Colonic mucosa (tissue), 4 donors: ENCODE data around the gene P2RY2. TPM values are rescaled to one million over a fixed set of nuclear protein-coding genes. Genes with fewer than 3 reads are reported as not detected.

ENCODE experiments used
- DNase-seq: peaks from one replicate; pipeline ENCODE4 v3.0.0-alpha.2; 2020
- H3K27ac ChIP-seq: fragments of 200-600 bp; one replicate; pipeline ENCODE4 v1.8.0; 2021
- H3K27me3 ChIP-seq: fragments of 200-600 bp; one replicate; pipeline ENCODE4 v1.8.0; 2021
- H3K36me3 ChIP-seq: fragments of 200-600 bp; one replicate; pipeline ENCODE4 v1.8.0; 2021
- H3K4me1 ChIP-seq: fragments of 200-600 bp; one replicate; pipeline ENCODE4 v1.8.0; 2021; ENCODE audit warnings: mild to moderate bottlenecking
- H3K4me3 ChIP-seq: fragments of 200-600 bp; one replicate; pipeline ENCODE4 v1.8.0; 2021
- H3K9ac ChIP-seq, 2 donors: one replicate each; pipeline ENCODE4 v1.7.0; 2013; ENCODE audit warnings: control low read depth in 2 of 2, low read depth in 2 of 2, low read length in 2 of 2
- H3K9me3 ChIP-seq: fragments of 200-600 bp; one replicate; pipeline ENCODE4 v1.8.0; 2021
- CTCF ChIP-seq: fragments of 200-600 bp; IDR thresholded peaks from one replicate; pipeline ENCODE4 v1.8.0; 2022; ENCODE audit warnings: antibody characterized with exemption, mild to moderate bottlenecking
- intact Hi-C: fragments of 100-400 bp; cut with DNase I; formaldehyde crosslinking; loops from one replicate; pipeline ENCODE4 v1.14.1; 2022
- total RNA-seq, 2 donors: library from RNA; stranded (reverse); fragmentation: NEBNext Ultra II Directional in 1 of 2; extraction: Animal tissue kit (Norgen Biotek cat#: 25700) in 1 of 2; gene quantifications; one replicate each; pipeline ENCODE4 v1.2.1, GENCODE V29; 2021
- donor health status: healthy.
- donor health status: DM: no; HTN: no; CAD: no.
- donor health status: DM: no; HTN: no; CAD: no.

Gene P2RY2
- total RNA-seq, 2 donors from 2014 or later, result 17.6 to 27.4 TPM

- intact Hi-C loops, result no loop called here
- DNase-seq, result no peak
- H3K27me3 ChIP-seq, result no peaks in the 10 kb centered on the region
- no peaks in the 10 kb centered on the region for H3K4me1 ChIP-seq
- no peaks in the 10 kb centered on the region for H3K36me3 ChIP-seq
- H3K27ac ChIP-seq, result no peak overlapping the region
- H3K9ac ChIP-seq, result no peak overlapping the region
- no peaks in the 10 kb centered on the region for H3K9me3 ChIP-seq
- no peak overlapping the region for H3K4me3 ChIP-seq
- TF ChIP-seq CTCF, result no peak
Measured at GRCh38 chr11:73216465-73216864, 1.6 kb upstream of the P2RY2 start.

- Histone ChIP-seq H3K36me3 (no peaks in the 10 kb centered on the region), H3K9ac (peak overlapping the region; percentile 72 to 76), H3K9me3 (no peaks in the 10 kb centered on the region), H3K27ac (peak overlapping the region; percentile 50), H3K4me1 (no peaks in the 10 kb centered on the region), H3K27me3 (no peaks in the 10 kb centered on the region), H3K4me3 (peak overlapping the region; percentile 62)
- DNase-seq, result no peak
- no peak for TF ChIP-seq CTCF
- intact Hi-C loops, result no loop called here
Measured at GRCh38 chr11:73217131-73217809, 811 bp upstream of the P2RY2 start.

- intact Hi-C loops, result no loop called here
- peak overlapping the region; percentile 62 for H3K4me3 ChIP-seq
- TF ChIP-seq CTCF, result no peak
- H3K9me3 ChIP-seq, result no peaks in the 10 kb centered on the region
- no peaks in the 10 kb centered on the region for H3K4me1 ChIP-seq
- peak overlapping the region; percentile 72 to 76 for H3K9ac ChIP-seq
- no peaks in the 10 kb centered on the region for H3K36me3 ChIP-seq
- peak overlapping the region; percentile 50 for H3K27ac ChIP-seq
- DNase-seq, result no peak
- no peaks in the 10 kb centered on the region for H3K27me3 ChIP-seq
Measured at GRCh38 chr11:73217810-73218105, 323 bp upstream of the P2RY2 start.

GRCh38 chr11:73218830-73219215 lies 742 bp downstream of the P2RY2 start:
- no peak for TF ChIP-seq CTCF
- H3K9ac ChIP-seq, result peak overlapping the region; percentile 72 to 76
- intact Hi-C loops, result no loop called here
- H3K4me3 ChIP-seq, result peak overlapping the region; percentile 62
- peak overlapping the region; percentile 50 for H3K27ac ChIP-seq
- H3K36me3 ChIP-seq, result no peaks in the 10 kb centered on the region
- no peaks in the 10 kb centered on the region for H3K9me3 ChIP-seq
- H3K27me3 ChIP-seq, result no peaks in the 10 kb centered on the region
- no peak for DNase-seq
- H3K4me1 ChIP-seq, result no peaks in the 10 kb centered on the region

GRCh38 chr11:73219396-73220285 lies 1.6 kb downstream of the P2RY2 start:
- no peak overlapping the region for H3K27ac ChIP-seq
- peak overlapping the region in 1 of 2 donors; percentile 72 for H3K9ac ChIP-seq
- no peaks in the 10 kb centered on the region for H3K9me3 ChIP-seq
- H3K4me1 ChIP-seq, result no peaks in the 10 kb centered on the region
- H3K36me3 ChIP-seq, result no peaks in the 10 kb centered on the region
- H3K27me3 ChIP-seq, result no peaks in the 10 kb centered on the region
- intact Hi-C loops, result no loop called here
- DNase-seq, result no peak
- TF ChIP-seq CTCF, result no peak
- peak overlapping the region; percentile 62 for H3K4me3 ChIP-seq
